Peyer's patch (tissue), 4 donors: ENCODE results near the gene FAM170B.

Experiments used
- POLR2A ChIP-seq, 2 donors: fragments of 450-650 bp; IDR thresholded peaks; one replicate each; pipeline ENCODE4 v1.5.1; 2017; ENCODE audit warnings: antibody characterized with exemption in 2 of 2, mild to moderate bottlenecking in 2 of 2, moderate library complexity in 2 of 2
- TF ChIP-seq, protein P1 (sequence below), 6 experiments: fragments of 450-650 bp in 4 of 6; fragments of 200-600 bp in 2 of 6; sonication (generic) in 1 of 6; IDR thresholded peaks; one replicate each; pipeline ENCODE4 v1.5.1; 2017 to 2019; ENCODE audit warnings: antibody characterized with exemption in 6 of 6, mild to moderate bottlenecking in 3 of 6, moderate library complexity in 1 of 6

DNA sequence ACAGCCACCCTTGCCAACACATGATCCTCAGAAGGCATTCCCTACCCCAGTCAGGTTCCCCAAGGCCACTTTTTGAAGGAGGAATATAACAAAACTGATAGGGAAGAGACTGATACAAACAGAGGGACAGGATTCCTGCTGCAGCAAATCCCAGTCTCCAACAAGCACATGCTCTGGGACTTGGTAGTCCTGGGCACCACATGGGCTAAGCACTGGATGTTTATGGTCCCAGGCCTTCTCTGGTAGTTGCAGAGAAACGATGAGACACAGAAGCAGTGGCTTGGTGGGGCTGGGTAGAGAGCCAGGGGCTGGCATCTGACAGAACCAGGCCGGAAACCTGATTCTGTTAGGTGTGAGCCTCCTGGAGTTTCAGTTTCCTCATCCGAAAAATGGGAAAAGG lies 21.7 kb downstream of the FAM170B start:
- TF ChIP-seq POLR2A (IDR thresholded peaks at IDR 0.05), result no peak
- TF ChIP-seq, protein P1, sequence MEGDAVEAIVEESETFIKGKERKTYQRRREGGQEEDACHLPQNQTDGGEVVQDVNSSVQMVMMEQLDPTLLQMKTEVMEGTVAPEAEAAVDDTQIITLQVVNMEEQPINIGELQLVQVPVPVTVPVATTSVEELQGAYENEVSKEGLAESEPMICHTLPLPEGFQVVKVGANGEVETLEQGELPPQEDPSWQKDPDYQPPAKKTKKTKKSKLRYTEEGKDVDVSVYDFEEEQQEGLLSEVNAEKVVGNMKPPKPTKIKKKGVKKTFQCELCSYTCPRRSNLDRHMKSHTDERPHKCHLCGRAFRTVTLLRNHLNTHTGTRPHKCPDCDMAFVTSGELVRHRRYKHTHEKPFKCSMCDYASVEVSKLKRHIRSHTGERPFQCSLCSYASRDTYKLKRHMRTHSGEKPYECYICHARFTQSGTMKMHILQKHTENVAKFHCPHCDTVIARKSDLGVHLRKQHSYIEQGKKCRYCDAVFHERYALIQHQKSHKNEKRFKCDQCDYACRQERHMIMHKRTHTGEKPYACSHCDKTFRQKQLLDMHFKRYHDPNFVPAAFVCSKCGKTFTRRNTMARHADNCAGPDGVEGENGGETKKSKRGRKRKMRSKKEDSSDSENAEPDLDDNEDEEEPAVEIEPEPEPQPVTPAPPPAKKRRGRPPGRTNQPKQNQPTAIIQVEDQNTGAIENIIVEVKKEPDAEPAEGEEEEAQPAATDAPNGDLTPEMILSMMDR (IDR thresholded peaks at IDR 0.05), result no peak
